Measurements from ENCODE around the gene SCAF1.

SCAF1 gene

DNA sequence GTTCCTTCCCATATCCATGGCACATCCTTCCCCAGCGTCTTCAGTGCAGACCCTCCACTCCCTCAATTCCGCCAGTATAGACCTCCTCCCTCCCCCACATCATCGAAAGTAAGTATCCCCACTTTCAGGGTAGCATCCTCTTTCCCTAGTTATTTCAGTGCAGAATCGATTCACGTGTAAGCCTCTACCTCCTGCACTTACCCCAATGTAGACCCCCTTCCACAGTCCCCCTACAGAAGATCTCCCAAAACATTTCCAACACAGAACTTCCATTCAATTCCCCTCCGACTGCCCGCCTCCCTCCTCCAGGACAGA lies 23.0 kb downstream of the SCAF1 start:
- Histone ChIP-seq H3K9me3 (replicated peaks; ENCODE audit: insufficient read depth, low read length) (no peaks in the 10 kb centered on the region), H2AFZ (ENCODE audit: low read length) (peak overlapping the region; percentile 96), H4K20me1 (ENCODE audit: insufficient read depth, low read length) (no peaks in the 10 kb centered on the region), H3K36me3 (replicated peaks; ENCODE audit: insufficient read depth, low read length) (no peaks in the 10 kb centered on the region), H3K9me2 (replicated peaks; ENCODE audit: insufficient read depth, low read length) (no peaks in the 10 kb centered on the region), H3K27me3 (replicated peaks; ENCODE audit: insufficient read depth, low read length) (no peaks in the 10 kb centered on the region), H3K4me2 (ENCODE audit: low read depth, low read length) (peak overlapping the region; percentile 61), H3K4me3 (ENCODE audit: low read length) (peak overlapping the region; percentile 96), H3K27ac (ENCODE audit: low read length) (peak overlapping the region; percentile 89), H3K4me1 (ENCODE audit: low read length) (peaks cover 18% of the 10 kb centered on the region), H3K9ac (ENCODE audit: low read length) (peak overlapping the region; percentile 87), H3F3A (ENCODE audit: insufficient read depth, low read length) (peaks cover 30% of the 10 kb centered on the region), H3K79me2 (ENCODE audit: low read length) (peaks cover 52% of the 10 kb centered on the region)
- DNase-seq = no peak
- TF ChIP-seq EZH2phosphoT487 (IDR thresholded peaks at IDR 0.05; ENCODE audit: low read length) = no peak
- TF ChIP-seq EZH2 (optimal IDR thresholded peaks at IDR 0.05; ENCODE audit: low read depth, low read length) = no peak
- TF ChIP-seq, protein P1, sequence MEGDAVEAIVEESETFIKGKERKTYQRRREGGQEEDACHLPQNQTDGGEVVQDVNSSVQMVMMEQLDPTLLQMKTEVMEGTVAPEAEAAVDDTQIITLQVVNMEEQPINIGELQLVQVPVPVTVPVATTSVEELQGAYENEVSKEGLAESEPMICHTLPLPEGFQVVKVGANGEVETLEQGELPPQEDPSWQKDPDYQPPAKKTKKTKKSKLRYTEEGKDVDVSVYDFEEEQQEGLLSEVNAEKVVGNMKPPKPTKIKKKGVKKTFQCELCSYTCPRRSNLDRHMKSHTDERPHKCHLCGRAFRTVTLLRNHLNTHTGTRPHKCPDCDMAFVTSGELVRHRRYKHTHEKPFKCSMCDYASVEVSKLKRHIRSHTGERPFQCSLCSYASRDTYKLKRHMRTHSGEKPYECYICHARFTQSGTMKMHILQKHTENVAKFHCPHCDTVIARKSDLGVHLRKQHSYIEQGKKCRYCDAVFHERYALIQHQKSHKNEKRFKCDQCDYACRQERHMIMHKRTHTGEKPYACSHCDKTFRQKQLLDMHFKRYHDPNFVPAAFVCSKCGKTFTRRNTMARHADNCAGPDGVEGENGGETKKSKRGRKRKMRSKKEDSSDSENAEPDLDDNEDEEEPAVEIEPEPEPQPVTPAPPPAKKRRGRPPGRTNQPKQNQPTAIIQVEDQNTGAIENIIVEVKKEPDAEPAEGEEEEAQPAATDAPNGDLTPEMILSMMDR (IDR thresholded peaks at IDR 0.05; ENCODE audit: low read length) = no peak

DNA sequence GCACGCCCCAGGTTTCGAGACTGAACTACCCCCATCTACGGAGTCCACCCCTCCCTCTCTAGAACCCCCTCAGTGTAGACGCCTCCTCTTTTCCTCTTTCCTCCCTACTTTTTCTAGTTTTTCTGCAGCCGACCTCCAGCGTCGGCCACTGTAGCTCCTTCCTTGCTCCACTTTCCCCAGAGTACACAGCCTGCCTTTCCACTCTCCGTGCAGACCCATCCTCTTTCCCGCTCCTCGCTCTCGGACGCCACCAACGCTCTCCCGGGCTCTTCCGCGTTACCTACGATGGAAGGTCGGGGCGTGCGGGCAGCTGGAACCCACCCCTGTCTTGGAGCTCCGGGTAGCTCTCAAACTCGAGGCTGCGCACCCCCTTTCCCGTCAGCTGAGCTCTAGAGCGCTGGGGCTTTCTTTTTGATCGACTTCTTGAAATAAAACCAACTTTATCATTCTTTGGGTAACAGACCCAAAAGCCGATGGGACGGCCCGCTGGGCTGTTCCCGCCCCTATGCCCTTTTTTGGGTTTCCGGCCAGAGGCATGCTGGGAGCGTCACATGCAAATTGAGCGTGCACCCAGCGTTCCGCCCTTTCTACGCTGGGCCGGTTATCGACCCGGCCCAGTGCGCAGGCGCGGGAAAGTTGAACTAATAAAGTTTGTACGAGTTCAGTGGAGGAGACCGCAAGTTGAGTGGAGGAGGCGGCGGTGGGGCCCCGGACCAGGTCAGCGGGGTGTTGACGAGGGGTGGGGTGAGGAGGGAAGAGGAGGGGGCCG lies 23.5 kb downstream of the SCAF1 start, which contains the start of the genes BCL2L12 and IRF3:
Gene BCL2L12 (plus strand): TSS at position 583 of the 769 bp plus-strand sequence. CDS start 760 bp downstream, outside the sequence.
Gene IRF3 (minus strand): TSS at position 507 of the 769 bp plus-strand sequence. CDS start 1,019 bp downstream, outside the sequence.
- no peaks in the 10 kb centered on the region for H3K9me3 ChIP-seq (replicated peaks; ENCODE audit: insufficient read depth, low read length)
- no peaks in the 10 kb centered on the region for H3K36me3 ChIP-seq (replicated peaks; ENCODE audit: insufficient read depth, low read length)
- peaks cover 18% of the 10 kb centered on the region for H3K4me1 ChIP-seq (ENCODE audit: low read length)
- TF ChIP-seq, protein P1 (IDR thresholded peaks at IDR 0.05; ENCODE audit: low read length) = no peak
- TF ChIP-seq EZH2phosphoT487 (IDR thresholded peaks at IDR 0.05; ENCODE audit: low read length) (no peak), EZH2 (optimal IDR thresholded peaks at IDR 0.05; ENCODE audit: low read depth, low read length) (no peak)
- H3K9ac ChIP-seq (ENCODE audit: low read length) = peak within 1 kb of the TSS; percentile 87
- H3F3A ChIP-seq (ENCODE audit: insufficient read depth, low read length) = peaks cover 30% of the 10 kb centered on the region
- H3K79me2 ChIP-seq (ENCODE audit: low read length) = peaks cover 52% of the 10 kb centered on the region
- H3K4me3 ChIP-seq (ENCODE audit: low read length) = peak within 1 kb of the TSS; percentile 96
- peak within 1 kb of the TSS; percentile 92 for H3K4me2 ChIP-seq (ENCODE audit: low read depth, low read length)
- H3K27ac ChIP-seq (ENCODE audit: low read length) = peak within 1 kb of the TSS; percentile 89
- H3K27me3 ChIP-seq (replicated peaks; ENCODE audit: insufficient read depth, low read length) = no peaks in the 10 kb centered on the region
- H3K9me2 ChIP-seq (replicated peaks; ENCODE audit: insufficient read depth, low read length) = no peaks in the 10 kb centered on the region
- H4K20me1 ChIP-seq (ENCODE audit: insufficient read depth, low read length) = no peaks in the 10 kb centered on the region
- peak; percentile 98 for DNase-seq
- H2AFZ ChIP-seq (ENCODE audit: low read length) = peak within 1 kb of the TSS; percentile 96

DNA sequence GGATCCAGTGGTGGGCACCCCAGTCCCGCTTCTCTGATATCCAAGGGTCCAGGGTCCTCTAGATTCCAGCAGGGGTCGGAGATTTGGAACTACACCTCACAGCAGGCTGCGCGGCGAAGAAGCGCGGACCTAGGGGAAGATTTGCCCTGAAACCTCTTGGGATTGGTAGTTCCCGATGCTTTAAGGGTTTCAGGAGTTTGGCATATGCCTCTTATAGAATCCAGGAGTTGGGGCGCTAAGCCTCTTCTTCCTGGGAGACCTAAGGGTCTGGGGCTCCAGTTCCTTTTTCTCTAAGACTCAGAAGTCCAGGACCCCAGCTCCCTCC lies 24.1 kb downstream of the SCAF1 start:
- H3K79me2 ChIP-seq (ENCODE audit: low read length) = peaks cover 52% of the 10 kb centered on the region
- H3K9ac ChIP-seq (ENCODE audit: low read length) = peak overlapping the region; percentile 87
- H3K27me3 ChIP-seq (replicated peaks; ENCODE audit: insufficient read depth, low read length) = no peaks in the 10 kb centered on the region
- H3K4me1 ChIP-seq (ENCODE audit: low read length) = peaks cover 18% of the 10 kb centered on the region
- H2AFZ ChIP-seq (ENCODE audit: low read length) = peak overlapping the region; percentile 60
- H3K4me2 ChIP-seq (ENCODE audit: low read depth, low read length) = peak overlapping the region; percentile 92
- H3K4me3 ChIP-seq (ENCODE audit: low read length) = peak overlapping the region; percentile 96
- no peaks in the 10 kb centered on the region for H3K36me3 ChIP-seq (replicated peaks; ENCODE audit: insufficient read depth, low read length)
- peaks cover 30% of the 10 kb centered on the region for H3F3A ChIP-seq (ENCODE audit: insufficient read depth, low read length)
- TF ChIP-seq EZH2 (optimal IDR thresholded peaks at IDR 0.05; ENCODE audit: low read depth, low read length) (no peak), EZH2phosphoT487 (IDR thresholded peaks at IDR 0.05; ENCODE audit: low read length) (no peak)
- TF ChIP-seq, protein P1 (IDR thresholded peaks at IDR 0.05; ENCODE audit: low read length) = no peak
- DNase-seq = no peak
- no peaks in the 10 kb centered on the region for H3K9me3 ChIP-seq (replicated peaks; ENCODE audit: insufficient read depth, low read length)
- H3K27ac ChIP-seq (ENCODE audit: low read length) = peak overlapping the region; percentile 89; the same call in 1 of the 2 replicates
- H3K9me2 ChIP-seq (replicated peaks; ENCODE audit: insufficient read depth, low read length) = no peaks in the 10 kb centered on the region
- no peaks in the 10 kb centered on the region for H4K20me1 ChIP-seq (ENCODE audit: insufficient read depth, low read length)

All from MM.1S (cell line).